ENCODE measurements around the gene KIF11. TPM values are rescaled to one million over a fixed set of nuclear protein-coding genes. Genes with fewer than 3 reads are reported as not detected.
A peak's percentile ranks its signal among the peaks of the same experiment; 100 is the strongest.

KIF11 gene
- total and polyA plus RNA-seq, 9 of the 15 experiments (the other 6 are each of a cell fraction or from before 2014, with no cell fraction given): 11.3 to 54.4 (median 29.2) TPM

DNA sequence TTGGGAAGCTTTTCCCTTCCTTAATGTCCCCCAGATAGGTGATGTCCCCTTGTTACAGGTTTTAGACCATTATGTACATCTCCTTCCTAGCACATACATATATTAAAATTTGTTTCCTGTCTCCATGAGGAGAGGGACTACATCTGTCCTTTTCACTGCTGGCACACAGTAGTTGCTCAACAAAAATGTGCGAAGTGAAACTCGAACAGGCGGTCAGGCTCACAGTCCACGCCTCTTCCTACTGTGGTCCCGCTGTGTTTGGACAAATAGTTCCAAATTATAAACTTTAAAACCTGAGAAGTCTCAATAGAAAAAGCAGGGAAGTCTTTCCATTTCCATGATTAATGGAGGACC lies 95.6 kb downstream of the KIF11 start:
- DNase-seq (ENCODE audit: extremely low read depth in 1 of 4, low spot score in 3 of 4) (no peak), FAIRE-seq (no peak), ATAC-seq (no peak)
- H3K9me1 ChIP-seq (ENCODE audit: control insufficient read depth, insufficient read depth, low read length): no peaks in the 10 kb centered on the region
- peaks cover 29% of the 10 kb centered on the region for H3K36me3 ChIP-seq (ENCODE audit: control insufficient read depth, insufficient read depth, low read length)
- no peaks in the 10 kb centered on the region for H3K27me3 ChIP-seq (ENCODE audit: control insufficient read depth in 2 of 2, insufficient read depth in 2 of 2, low read length in 2 of 2)
- H2AFZ ChIP-seq (ENCODE audit: low read depth, low read length): peak overlapping the region; percentile 60
- 0 out of 2 replicates have a peak, but pooled peaks cover 4% of the 10 kb centered on the region for H4K20me1 ChIP-seq (replicated peaks; ENCODE audit: control insufficient read depth, insufficient read depth, low read length)
- peak overlapping the region; percentile 93 for H3K4me3 ChIP-seq
- H3K27ac ChIP-seq (ENCODE audit: extremely low read depth, low read depth, low read length): peak overlapping the region; percentile 82
- H3K79me2 ChIP-seq (ENCODE audit: control insufficient read depth, insufficient read depth, low read length): peaks cover 60% of the 10 kb centered on the region
- TF ChIP-seq RBM14 (IDR thresholded peaks at IDR 0.05; ENCODE audit: borderline replicate concordance, insufficient read depth, low read depth, low read length): no peak
- TF ChIP-seq NELFE (IDR thresholded peaks at IDR 0.05; ENCODE audit: insufficient read depth, insufficient read length): no peak
- 0 out of 2 replicates have a peak, but pooled peaks have one; percentile 27 for TF ChIP-seq ZKSCAN1 (IDR thresholded peaks at IDR 0.05; ENCODE audit: low read depth, low read length)
- peak in 1 of 2 experiments; percentile 42; a peak in 2 of 4 replicates for TF ChIP-seq KDM1A (IDR thresholded peaks at IDR 0.05)
- no peak for TF ChIP-seq EZH2 (IDR thresholded peaks at IDR 0.05; ENCODE audit: borderline replicate concordance, low read depth, low read length)
- peak; percentile 44; the same call in 1 of the 2 replicates for TF ChIP-seq EGR1 (conservative IDR thresholded peaks at IDR 0.05)
- TF ChIP-seq, protein P1, sequence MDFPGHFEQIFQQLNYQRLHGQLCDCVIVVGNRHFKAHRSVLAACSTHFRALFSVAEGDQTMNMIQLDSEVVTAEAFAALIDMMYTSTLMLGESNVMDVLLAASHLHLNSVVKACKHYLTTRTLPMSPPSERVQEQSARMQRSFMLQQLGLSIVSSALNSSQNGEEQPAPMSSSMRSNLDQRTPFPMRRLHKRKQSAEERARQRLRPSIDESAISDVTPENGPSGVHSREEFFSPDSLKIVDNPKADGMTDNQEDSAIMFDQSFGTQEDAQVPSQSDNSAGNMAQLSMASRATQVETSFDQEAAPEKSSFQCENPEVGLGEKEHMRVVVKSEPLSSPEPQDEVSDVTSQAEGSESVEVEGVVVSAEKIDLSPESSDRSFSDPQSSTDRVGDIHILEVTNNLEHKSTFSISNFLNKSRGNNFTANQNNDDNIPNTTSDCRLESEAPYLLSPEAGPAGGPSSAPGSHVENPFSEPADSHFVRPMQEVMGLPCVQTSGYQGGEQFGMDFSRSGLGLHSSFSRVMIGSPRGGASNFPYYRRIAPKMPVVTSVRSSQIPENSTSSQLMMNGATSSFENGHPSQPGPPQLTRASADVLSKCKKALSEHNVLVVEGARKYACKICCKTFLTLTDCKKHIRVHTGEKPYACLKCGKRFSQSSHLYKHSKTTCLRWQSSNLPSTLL (IDR thresholded peaks at IDR 0.05): no peak
- TF ChIP-seq ZNF644 (tag; IDR thresholded peaks at IDR 0.05; ENCODE audit: low read depth): no peak
- TF ChIP-seq BCOR (IDR thresholded peaks at IDR 0.05): peak; percentile 58; the same call in 1 of the 2 replicates
- TF ChIP-seq RBM25 (IDR thresholded peaks at IDR 0.05; ENCODE audit: low read depth, low read length, severe bottlenecking): peak; percentile 76
- TF ChIP-seq HNRNPUL1 (IDR thresholded peaks at IDR 0.05; ENCODE audit: low read length): no peak
- TF ChIP-seq, protein P2, sequence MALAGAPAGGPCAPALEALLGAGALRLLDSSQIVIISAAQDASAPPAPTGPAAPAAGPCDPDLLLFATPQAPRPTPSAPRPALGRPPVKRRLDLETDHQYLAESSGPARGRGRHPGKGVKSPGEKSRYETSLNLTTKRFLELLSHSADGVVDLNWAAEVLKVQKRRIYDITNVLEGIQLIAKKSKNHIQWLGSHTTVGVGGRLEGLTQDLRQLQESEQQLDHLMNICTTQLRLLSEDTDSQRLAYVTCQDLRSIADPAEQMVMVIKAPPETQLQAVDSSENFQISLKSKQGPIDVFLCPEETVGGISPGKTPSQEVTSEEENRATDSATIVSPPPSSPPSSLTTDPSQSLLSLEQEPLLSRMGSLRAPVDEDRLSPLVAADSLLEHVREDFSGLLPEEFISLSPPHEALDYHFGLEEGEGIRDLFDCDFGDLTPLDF (CRISPR knock-in tag; IDR thresholded peaks at IDR 0.05): no peak
- no peak for TF ChIP-seq ARID2 (IDR thresholded peaks at IDR 0.05)
- TF ChIP-seq ZNF764 (CRISPR knock-in tag; IDR thresholded peaks at IDR 0.05; ENCODE audit: low read depth): no peak
- no peak for TF ChIP-seq JUNB (CRISPR knock-in tag; conservative IDR thresholded peaks at IDR 0.05)
- no peak for TF ChIP-seq CREB1 (IDR thresholded peaks at IDR 0.05)
- 0 out of 2 replicates have a peak, but pooled peaks have one; percentile 11 for TF ChIP-seq CREB1 (CRISPR knock-in tag; IDR thresholded peaks at IDR 0.05)
- no peak for TF ChIP-seq CC2D1A (IDR thresholded peaks at IDR 0.05)
- H3K9ac ChIP-seq (ENCODE audit: insufficient read depth in 1 of 2, low read depth in 2 of 2, low read length in 2 of 2): peak overlapping the region; percentile 75 to 92
- POLR2A ChIA-PET: interaction anchor here (1.1 kb wide), 1 partner anchor 21 kb away, joined by 4 read pairs; no protein-coding TSS in a partner anchor
- in situ Hi-C loops (cut with MboI) (no loop called here), intact Hi-C loops (cut with micrococcal nuclease) (loop anchor here (2.0 kb wide), 1 partner anchor 142 kb away; no protein-coding TSS in a partner anchor)
- peak overlapping the region; percentile 71 for H3K4me2 ChIP-seq (ENCODE audit: insufficient read depth, low read length)
- peaks cover 4% of the 10 kb centered on the region; the same call in 1 of the 2 replicates for H3K9me3 ChIP-seq (replicated peaks; ENCODE audit: control insufficient read depth, insufficient read depth, low read depth, low read length)
- peaks cover 7 to 33% of the 10 kb centered on the region in 2 experiments; a peak in 4 of 5 replicates for H3K4me1 ChIP-seq (replicated peaks in 1 of 2; ENCODE audit: control insufficient read depth in 2 of 2, insufficient read depth in 2 of 2, low read length in 2 of 2)
- WGBS (ENCODE audit: insufficient coverage, low coverage, missing lambda C conversion rate): 6% methylated on average over 5 of the region's 5 CpGs
- CTCF ChIA-PET (ENCODE audit: low intra/inter-chr PET ratio): no interaction called here
- no TSS peak for BruUV-seq (replicated peaks)

Data from K562 (cell line).